ENCODE data around the gene POLD4.
A peak's percentile ranks its signal among the peaks of the same experiment; 100 is the strongest.

Gene POLD4

DNA sequence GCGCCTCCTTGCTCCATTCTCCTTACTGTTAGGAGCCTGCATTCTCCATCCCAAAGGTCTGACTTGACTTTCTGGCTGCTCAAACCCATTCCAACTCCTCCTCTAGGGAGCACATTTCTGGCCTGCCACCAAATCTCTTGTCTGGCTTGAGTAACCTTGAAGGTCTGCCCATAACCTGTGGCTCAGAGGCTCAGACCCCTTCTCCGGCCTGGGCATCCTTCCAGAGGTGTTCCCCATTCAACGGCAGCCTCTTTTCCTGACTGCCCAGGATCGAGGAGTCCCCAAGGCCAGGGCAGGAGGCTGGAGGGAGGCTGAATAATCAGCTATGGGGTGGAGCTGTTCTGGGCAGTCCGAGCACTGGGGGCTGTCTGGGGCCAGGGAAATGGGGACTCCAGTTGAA is 40.6 kb upstream of the POLD4 start:
- H3K9ac ChIP-seq (ENCODE audit: low read length), result no peak overlapping the region
- no peak overlapping the region for H2AK5ac ChIP-seq (ENCODE audit: low read length)
- H3K23ac ChIP-seq (ENCODE audit: low read length), result no peak overlapping the region
- WGBS (ENCODE audit: extremely low coverage, insufficient coverage, insufficient read length), result no CpG with 5 or more reads among the region's 5 CpGs
- peaks cover 6% of the 10 kb centered on the region for H3K79me2 ChIP-seq (ENCODE audit: control insufficient read depth, insufficient read depth, low read length, poor library complexity)
- DNase-seq, result no peak
- H4K12ac ChIP-seq (ENCODE audit: low read depth, low read length), result no peak overlapping the region
- H2BK120ac ChIP-seq (ENCODE audit: insufficient read depth, low read length, poor library complexity), result no peak overlapping the region
- no peak overlapping the region for H2AFZ ChIP-seq (ENCODE audit: insufficient read depth, low read length, poor library complexity)
- H3K18ac ChIP-seq (ENCODE audit: low read length), result no peak overlapping the region
- H3K4me3 ChIP-seq (ENCODE audit: low read depth, low read length), result no peak overlapping the region
- H3K4ac ChIP-seq (ENCODE audit: low read depth, low read length), result no peak overlapping the region
- H4K91ac ChIP-seq (ENCODE audit: low read depth, low read length), result no peak overlapping the region
- H2BK12ac ChIP-seq (ENCODE audit: low read length), result no peak overlapping the region
- H4K8ac ChIP-seq (ENCODE audit: low read depth, low read length), result no peak overlapping the region
- H3K9me3 ChIP-seq (ENCODE audit: insufficient read depth, low read depth, low read length), result no peaks in the 10 kb centered on the region
- H2BK5ac ChIP-seq (ENCODE audit: low read depth, low read length, poor library complexity), result no peak overlapping the region
- peaks cover 37 to 46% of the 10 kb centered on the region in 2 experiments for H3K36me3 ChIP-seq (ENCODE audit: control insufficient read depth in 1 of 2, insufficient read depth in 2 of 2, low read length in 2 of 2)
- no peak overlapping the region for H3K14ac ChIP-seq (ENCODE audit: low read length)
- H3K79me1 ChIP-seq (ENCODE audit: low read length), result peaks cover 7% of the 10 kb centered on the region
- no peaks in the 10 kb centered on the region for H3K27me3 ChIP-seq (ENCODE audit: insufficient read depth, low read length)
- H3K4me2 ChIP-seq (ENCODE audit: low read length), result no peak overlapping the region
- peaks cover 6 to 10% of the 10 kb centered on the region in 2 experiments for H3K4me1 ChIP-seq (ENCODE audit: control insufficient read depth in 1 of 2, insufficient read depth in 2 of 2, low read length in 2 of 2)
- no peak overlapping the region for H3K27ac ChIP-seq (ENCODE audit: low read depth, low read length)

DNA sequence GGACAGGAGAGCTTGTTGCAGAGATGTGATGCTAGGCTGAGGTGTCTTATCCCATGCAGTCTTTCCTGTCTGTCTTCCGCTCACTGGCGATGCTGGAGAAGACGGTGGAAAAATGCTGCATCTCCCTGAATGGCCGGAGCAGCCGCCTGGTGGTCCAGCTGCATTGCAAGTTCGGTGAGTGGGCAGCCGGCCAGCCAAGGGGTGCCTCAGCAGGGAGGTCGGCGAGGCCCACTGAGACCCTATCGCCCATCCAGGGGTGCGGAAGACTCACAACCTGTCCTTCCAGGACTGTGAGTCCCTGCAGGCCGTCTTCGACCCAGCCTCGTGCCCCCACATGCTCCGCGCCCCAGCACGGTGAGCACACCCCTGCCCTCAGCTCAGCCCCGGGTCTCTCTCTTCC is 40.1 kb upstream of the POLD4 start:
- Histone ChIP-seq H4K91ac (ENCODE audit: low read depth, low read length) (no peak overlapping the region), H3K4me1 (ENCODE audit: control insufficient read depth in 1 of 2, insufficient read depth in 2 of 2, low read length in 2 of 2) (peaks cover 6 to 10% of the 10 kb centered on the region in 2 experiments), H2BK120ac (ENCODE audit: insufficient read depth, low read length, poor library complexity) (no peak overlapping the region), H3K18ac (ENCODE audit: low read length) (no peak overlapping the region), H3K79me1 (ENCODE audit: low read length) (peaks cover 7% of the 10 kb centered on the region), H3K36me3 (ENCODE audit: control insufficient read depth in 1 of 2, insufficient read depth in 2 of 2, low read length in 2 of 2) (peaks cover 31 to 40% of the 10 kb centered on the region in 2 experiments), H3K79me2 (ENCODE audit: control insufficient read depth, insufficient read depth, low read length, poor library complexity) (peaks cover 6% of the 10 kb centered on the region), H2BK5ac (ENCODE audit: low read depth, low read length, poor library complexity) (no peak overlapping the region), H3K27me3 (ENCODE audit: insufficient read depth, low read length) (no peaks in the 10 kb centered on the region), H3K4me2 (ENCODE audit: low read length) (no peak overlapping the region), H3K14ac (ENCODE audit: low read length) (no peak overlapping the region), H3K27ac (ENCODE audit: low read depth, low read length) (no peak overlapping the region), H4K12ac (ENCODE audit: low read depth, low read length) (no peak overlapping the region), H2AK5ac (ENCODE audit: low read length) (no peak overlapping the region), H3K9me3 (ENCODE audit: insufficient read depth, low read depth, low read length) (no peaks in the 10 kb centered on the region), H2BK12ac (ENCODE audit: low read length) (no peak overlapping the region), H3K9ac (ENCODE audit: low read length) (no peak overlapping the region), H4K8ac (ENCODE audit: low read depth, low read length) (no peak overlapping the region), H3K23ac (ENCODE audit: low read length) (no peak overlapping the region), H3K4ac (ENCODE audit: low read depth, low read length) (no peak overlapping the region), H2AFZ (ENCODE audit: insufficient read depth, low read length, poor library complexity) (no peak overlapping the region), H3K4me3 (ENCODE audit: low read depth, low read length) (no peak overlapping the region)
- WGBS (ENCODE audit: extremely low coverage, insufficient coverage, insufficient read length), result no CpG with 5 or more reads among the region's 18 CpGs
- no peak for DNase-seq

DNA sequence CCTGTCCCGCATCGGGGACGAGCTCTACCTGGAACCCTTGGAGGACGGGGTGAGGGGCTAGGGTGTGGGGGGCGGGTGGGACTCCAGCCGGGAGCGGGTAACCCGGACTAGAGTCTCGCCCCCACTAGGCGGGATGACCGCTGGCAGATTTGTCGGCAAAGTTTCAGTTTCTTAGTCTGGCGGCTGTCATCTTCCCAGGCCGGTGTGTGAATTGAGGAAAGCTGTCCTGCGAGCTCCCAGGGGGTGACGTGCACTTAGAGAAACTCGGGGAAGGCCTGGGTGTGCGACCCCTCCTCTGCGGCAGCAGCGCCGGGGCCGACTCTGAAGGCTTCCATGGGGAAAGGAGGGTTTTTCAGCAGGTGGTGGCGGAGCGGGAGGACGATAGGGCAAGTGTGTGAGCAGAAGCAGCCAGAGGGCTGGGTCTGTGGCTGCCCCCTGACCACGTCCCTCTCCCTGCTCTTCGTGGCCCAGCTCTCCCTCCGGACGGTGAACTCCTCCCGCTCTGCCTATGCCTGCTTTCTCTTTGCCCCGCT is 38.9 kb upstream of the POLD4 start:
- Histone ChIP-seq H2BK120ac (ENCODE audit: insufficient read depth, low read length, poor library complexity) (peak overlapping the region; percentile 62), H2BK12ac (ENCODE audit: low read length) (no peak overlapping the region), H3K23ac (ENCODE audit: low read length) (no peak overlapping the region), H3K18ac (ENCODE audit: low read length) (peak overlapping the region; percentile 54), H4K12ac (ENCODE audit: low read depth, low read length) (no peak overlapping the region), H3K27ac (ENCODE audit: low read depth, low read length) (no peak overlapping the region), H3K4me1 (ENCODE audit: control insufficient read depth in 1 of 2, insufficient read depth in 2 of 2, low read length in 2 of 2) (peaks cover 6 to 10% of the 10 kb centered on the region in 2 experiments), H3K4me3 (ENCODE audit: low read depth, low read length) (peak overlapping the region; percentile 89), H2AK5ac (ENCODE audit: low read length) (peak overlapping the region; percentile 3), H2BK5ac (ENCODE audit: low read depth, low read length, poor library complexity) (no peak overlapping the region), H3K79me1 (ENCODE audit: low read length) (peaks cover 7% of the 10 kb centered on the region), H4K8ac (ENCODE audit: low read depth, low read length) (peak overlapping the region; percentile 84), H3K79me2 (ENCODE audit: control insufficient read depth, insufficient read depth, low read length, poor library complexity) (peaks cover 6% of the 10 kb centered on the region), H3K4me2 (ENCODE audit: low read length) (peak overlapping the region; percentile 92), H3K4ac (ENCODE audit: low read depth, low read length) (peak overlapping the region; percentile 30), H2AFZ (ENCODE audit: insufficient read depth, low read length, poor library complexity) (peak overlapping the region; percentile 71), H3K9me3 (ENCODE audit: insufficient read depth, low read depth, low read length) (no peaks in the 10 kb centered on the region), H3K14ac (ENCODE audit: low read length) (peak overlapping the region; percentile 69), H4K91ac (ENCODE audit: low read depth, low read length) (peak overlapping the region; percentile 28), H3K9ac (ENCODE audit: low read length) (peak overlapping the region; percentile 84), H3K27me3 (ENCODE audit: insufficient read depth, low read length) (no peaks in the 10 kb centered on the region), H3K36me3 (ENCODE audit: control insufficient read depth in 1 of 2, insufficient read depth in 2 of 2, low read length in 2 of 2) (peaks cover 20 to 28% of the 10 kb centered on the region in 2 experiments)
- DNase-seq, result peak in 1 of 2 donors; percentile 21
- no CpG with 5 or more reads among the region's 31 CpGs for WGBS (ENCODE audit: extremely low coverage, insufficient coverage, insufficient read length)

DNA sequence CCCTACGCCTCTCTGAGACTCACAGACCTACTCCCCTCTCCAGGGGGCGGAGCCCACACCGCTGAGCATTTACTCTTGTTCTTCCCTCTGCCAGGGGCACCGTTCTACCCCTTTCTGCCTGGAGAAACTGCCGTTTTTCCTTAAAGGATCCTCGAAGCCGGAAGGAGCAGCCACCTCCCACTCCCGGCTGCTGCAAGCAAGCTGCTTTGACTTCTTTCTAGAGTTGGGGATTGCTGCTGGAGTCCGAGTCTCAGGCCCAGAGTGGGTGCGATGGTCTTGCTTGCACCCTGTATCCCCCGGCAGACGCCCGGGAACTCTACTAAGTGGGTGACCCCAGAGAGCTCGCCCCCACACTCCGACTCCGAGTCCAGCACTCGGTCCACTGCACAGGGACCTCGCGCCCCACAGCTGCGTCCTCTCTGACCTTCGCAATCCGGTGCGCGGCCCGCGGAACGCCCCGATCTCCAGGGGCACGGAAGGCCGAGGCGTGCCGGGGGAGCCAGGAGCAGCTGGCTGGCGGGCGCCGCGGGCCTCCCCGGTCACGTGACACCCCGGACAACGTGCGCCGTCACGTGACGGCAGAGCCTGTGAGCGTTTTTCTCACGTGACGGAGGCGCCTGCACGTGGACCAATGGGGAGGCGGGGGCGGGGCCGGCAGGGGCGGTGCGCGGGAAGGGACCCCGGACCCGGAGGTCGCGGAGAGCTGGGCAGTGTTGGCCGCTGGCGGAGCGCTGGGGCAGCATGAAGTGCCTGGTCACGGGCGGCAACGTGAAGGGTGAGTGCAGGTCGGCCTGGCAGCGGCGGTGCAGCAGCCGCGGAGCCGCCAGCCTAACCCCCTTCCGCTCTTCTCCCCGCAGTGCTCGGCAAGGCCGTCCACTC is 38.2 kb upstream of the POLD4 start, which contains the start of gene RAD9A:
Gene RAD9A, plus strand, starts transcription at position 683 of the 879 bp plus-strand sequence. Its CDS starts 59 bp downstream, at position 742.
- peaks cover 18 to 22% of the 10 kb centered on the region in 2 experiments for H3K36me3 ChIP-seq (ENCODE audit: control insufficient read depth in 1 of 2, insufficient read depth in 2 of 2, low read length in 2 of 2)
- peak within 1 kb of the TSS; percentile 86 for H4K91ac ChIP-seq (ENCODE audit: low read depth, low read length)
- no peak within 1 kb of the TSS for H2BK12ac ChIP-seq (ENCODE audit: low read length)
- no peaks in the 10 kb centered on the region for H3K9me3 ChIP-seq (ENCODE audit: insufficient read depth, low read depth, low read length)
- peak; percentile 92 to 96 for DNase-seq
- peak within 1 kb of the TSS; percentile 30 for H3K4ac ChIP-seq (ENCODE audit: low read depth, low read length)
- H3K27me3 ChIP-seq (ENCODE audit: insufficient read depth, low read length), result no peaks in the 10 kb centered on the region
- H3K9ac ChIP-seq (ENCODE audit: low read length), result peak within 1 kb of the TSS; percentile 84
- peak within 1 kb of the TSS; percentile 84 for H4K8ac ChIP-seq (ENCODE audit: low read depth, low read length)
- H3K79me2 ChIP-seq (ENCODE audit: control insufficient read depth, insufficient read depth, low read length, poor library complexity), result peaks cover 6% of the 10 kb centered on the region
- peaks cover 9 to 10% of the 10 kb centered on the region in 2 experiments for H3K4me1 ChIP-seq (ENCODE audit: control insufficient read depth in 1 of 2, insufficient read depth in 2 of 2, low read length in 2 of 2)
- H3K4me2 ChIP-seq (ENCODE audit: low read length), result peak within 1 kb of the TSS; percentile 92
- H3K23ac ChIP-seq (ENCODE audit: low read length), result no peak within 1 kb of the TSS
- peak within 1 kb of the TSS; percentile 59 for H2BK5ac ChIP-seq (ENCODE audit: low read depth, low read length, poor library complexity)
- H2AFZ ChIP-seq (ENCODE audit: insufficient read depth, low read length, poor library complexity), result peak within 1 kb of the TSS; percentile 71
- peak within 1 kb of the TSS; percentile 62 for H2BK120ac ChIP-seq (ENCODE audit: insufficient read depth, low read length, poor library complexity)
- peak within 1 kb of the TSS; percentile 54 for H3K18ac ChIP-seq (ENCODE audit: low read length)
- H3K14ac ChIP-seq (ENCODE audit: low read length), result peak within 1 kb of the TSS; percentile 70
- peak within 1 kb of the TSS; percentile 89 for H3K4me3 ChIP-seq (ENCODE audit: low read depth, low read length)
- H2AK5ac ChIP-seq (ENCODE audit: low read length), result peak within 1 kb of the TSS; percentile 3
- H3K79me1 ChIP-seq (ENCODE audit: low read length), result peaks cover 7% of the 10 kb centered on the region
- H3K27ac ChIP-seq (ENCODE audit: low read depth, low read length), result peak within 1 kb of the TSS; percentile 18
- WGBS (ENCODE audit: extremely low coverage, insufficient coverage, insufficient read length), result no CpG with 5 or more reads among the region's 75 CpGs
- peak within 1 kb of the TSS; percentile 71 for H4K12ac ChIP-seq (ENCODE audit: low read depth, low read length)

Data from trophoblast cell (in vitro differentiated cells and primary cell).